ENCODE measurements around the gene ACADL. TPM values are rescaled to one million over a fixed set of nuclear protein-coding genes. Genes with fewer than 3 reads are reported as not detected.
"Not testable (repeated sequence)": the region's sequence is repeated elsewhere in the genome, so short reads cannot be mapped to it uniquely, and the experiment has no call there.

Gene ACADL
- polyA plus RNA-seq, 2 donors, result 0.56 to 0.57 TPM

DNA sequence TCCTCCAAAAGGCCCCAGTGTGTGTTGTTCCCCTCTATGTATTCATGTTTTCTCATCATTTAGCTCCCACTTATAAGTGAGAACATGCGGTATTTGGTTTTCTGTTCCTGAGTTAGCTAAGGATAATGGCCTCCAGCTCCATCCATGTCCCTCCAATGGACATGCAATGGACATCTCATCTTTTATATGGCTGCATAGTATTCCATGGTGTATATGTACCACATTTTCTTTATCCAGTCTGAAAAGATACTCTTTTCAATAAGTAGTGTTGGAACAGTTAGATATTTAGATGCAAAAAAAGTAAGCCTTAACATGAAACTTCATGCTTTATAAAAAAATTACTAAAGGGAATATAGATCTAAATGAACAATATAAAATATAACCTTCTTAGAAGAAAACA is 48.1 kb downstream of the ACADL start:
- WGBS, 2 donors, result 97 to 98% methylated on average over 1 of the region's 1 CpG
- not testable (repeated sequence) for H3K4me1 ChIP-seq (ENCODE audit: control insufficient read depth in 2 of 2, insufficient read depth in 2 of 2, low read length in 1 of 2); H3K9me3 ChIP-seq (ENCODE audit: control insufficient read depth in 2 of 2, insufficient read depth in 1 of 2, low read depth in 1 of 2, low read length in 1 of 2); H3K27me3 ChIP-seq (ENCODE audit: control insufficient read depth in 1 of 2, insufficient read depth in 2 of 2, low read length in 2 of 2); H3K36me3 ChIP-seq (ENCODE audit: control insufficient read depth in 2 of 2, insufficient read depth in 2 of 2, low read length in 1 of 2); H3K4me3 ChIP-seq (ENCODE audit: low read depth in 1 of 2, low read length in 2 of 2); H3K27ac ChIP-seq (ENCODE audit: low read depth in 2 of 2, low read length in 1 of 2)

DNA sequence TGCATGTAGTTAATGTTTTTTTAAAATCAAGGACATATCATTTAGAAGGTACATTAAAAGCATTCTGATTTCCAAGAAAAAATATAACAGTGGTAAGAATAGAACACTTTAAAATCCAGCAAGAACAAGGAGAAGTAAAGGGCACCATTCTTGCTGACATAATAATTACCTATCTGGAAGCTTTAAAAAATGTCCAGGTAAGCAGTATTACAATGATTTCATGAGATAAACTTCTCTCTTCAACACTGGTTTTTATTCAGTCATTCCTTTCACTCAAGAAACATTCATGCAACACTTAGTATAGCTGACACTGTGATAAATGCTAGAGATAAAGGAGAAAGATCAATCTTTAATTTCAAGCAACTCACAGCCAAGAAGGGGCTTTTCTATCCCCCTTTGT is 51.2 kb downstream of the ACADL start:
- H3K9me3 ChIP-seq (ENCODE audit: control insufficient read depth in 2 of 2, insufficient read depth in 1 of 2, low read depth in 1 of 2, low read length in 1 of 2), result no peaks in the 10 kb centered on the region
- H3K27ac ChIP-seq (ENCODE audit: low read depth in 2 of 2, low read length in 1 of 2), result no peak overlapping the region
- no peaks in the 10 kb centered on the region for H3K4me1 ChIP-seq (ENCODE audit: control insufficient read depth in 2 of 2, insufficient read depth in 2 of 2, low read length in 1 of 2)
- H3K27me3 ChIP-seq (ENCODE audit: control insufficient read depth in 1 of 2, insufficient read depth in 2 of 2, low read length in 2 of 2), result no peaks in the 10 kb centered on the region
- no peak overlapping the region for H3K4me3 ChIP-seq (ENCODE audit: low read depth in 1 of 2, low read length in 2 of 2)
- H3K36me3 ChIP-seq (ENCODE audit: control insufficient read depth in 2 of 2, insufficient read depth in 2 of 2, low read length in 1 of 2), result no peaks in the 10 kb centered on the region

DNA sequence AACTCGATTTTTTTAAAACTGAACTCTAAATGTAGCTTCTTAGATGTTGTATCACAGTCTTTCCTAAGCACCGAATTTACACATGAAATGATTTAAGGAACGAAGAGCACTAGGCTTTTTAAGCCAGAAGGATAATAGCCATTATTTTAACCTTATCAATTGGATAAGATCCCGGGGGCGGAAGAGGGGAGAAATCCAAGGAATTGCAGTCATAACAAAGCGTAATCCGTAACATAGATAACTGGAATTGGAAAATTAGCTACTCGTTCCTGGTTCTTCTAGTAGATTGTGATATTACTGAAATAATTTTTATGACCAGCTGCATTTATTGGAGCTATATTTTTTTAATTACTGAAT is 53.0 kb downstream of the ACADL start:
- H3K36me3 ChIP-seq (ENCODE audit: control insufficient read depth in 2 of 2, insufficient read depth in 2 of 2, low read length in 1 of 2), result no peaks in the 10 kb centered on the region
- H3K9me3 ChIP-seq (ENCODE audit: control insufficient read depth in 2 of 2, insufficient read depth in 1 of 2, low read depth in 1 of 2, low read length in 1 of 2), result no peaks in the 10 kb centered on the region
- peak overlapping the region; percentile 86 to 98 for H3K27ac ChIP-seq (ENCODE audit: low read depth in 2 of 2, low read length in 1 of 2)
- peak overlapping the region; percentile 52 to 64 for H3K4me3 ChIP-seq (ENCODE audit: low read depth in 1 of 2, low read length in 2 of 2)
- H3K4me1 ChIP-seq (ENCODE audit: control insufficient read depth in 2 of 2, insufficient read depth in 2 of 2, low read length in 1 of 2), result no peaks in the 10 kb centered on the region
- H3K27me3 ChIP-seq (ENCODE audit: control insufficient read depth in 1 of 2, insufficient read depth in 2 of 2, low read length in 2 of 2), result no peaks in the 10 kb centered on the region
- WGBS, 2 donors, result 9 to 12% methylated on average over 8 of the region's 8 CpGs

DNA sequence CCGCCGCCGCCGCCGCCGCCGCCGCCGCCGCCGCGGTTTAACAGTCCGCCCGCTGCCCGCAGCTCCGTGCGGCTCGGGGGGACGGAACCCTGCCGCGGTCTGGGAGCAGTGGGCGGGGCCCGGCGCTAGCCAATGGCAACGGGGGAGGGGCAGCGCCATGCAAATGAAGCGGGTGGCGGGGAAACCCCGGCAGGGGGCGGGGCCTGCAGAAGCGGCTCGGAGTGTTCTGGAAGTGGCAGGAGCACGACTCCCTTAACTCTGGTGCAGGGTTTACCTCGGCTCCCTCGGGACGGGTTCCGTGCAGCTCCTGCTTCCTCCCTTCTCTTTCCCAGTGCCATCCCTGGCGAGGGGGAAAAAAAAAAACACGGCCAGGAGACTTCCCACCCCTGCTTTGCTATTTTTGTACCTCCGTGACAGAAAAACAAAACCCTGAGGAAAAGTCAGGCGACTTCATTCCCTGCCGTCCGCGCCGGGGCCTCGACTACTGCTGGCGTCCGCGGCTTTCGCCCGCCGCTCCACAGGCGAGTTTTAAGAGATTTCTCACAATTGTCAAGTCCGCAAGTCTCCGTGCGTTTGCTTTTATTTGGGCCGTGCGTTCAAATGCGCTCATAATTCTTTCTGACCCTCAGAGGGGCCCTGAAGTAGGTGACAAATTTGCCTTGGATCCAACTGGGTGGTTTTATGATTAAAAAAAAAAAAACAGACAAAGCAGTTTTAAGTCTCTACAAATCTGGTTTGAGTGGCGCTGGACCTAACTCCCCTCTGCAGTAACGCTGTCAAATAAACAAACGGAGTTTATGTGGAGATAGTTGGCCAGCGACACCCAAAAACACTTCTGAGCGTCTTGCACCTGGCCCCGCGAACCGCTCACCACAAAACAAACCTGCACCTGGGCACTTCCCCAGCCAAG is 53.7 kb downstream of the ACADL start, which contains the start of gene KANSL1L:
KANSL1L (minus strand) TSS at position 101 of the 910 bp plus-strand sequence. CDS start 16,827 bp downstream, outside the sequence.
- 1% methylated on average over 46 to 67 of the region's 67 CpGs for WGBS, 2 donors
- Histone ChIP-seq H3K4me3 (ENCODE audit: low read depth in 1 of 2, low read length in 2 of 2) (peak within 1 kb of the TSS; percentile 64 to 96), H3K27ac (ENCODE audit: low read depth in 2 of 2, low read length in 1 of 2) (peak within 1 kb of the TSS; percentile 98 to 100), H3K27me3 (ENCODE audit: control insufficient read depth in 1 of 2, insufficient read depth in 2 of 2, low read length in 2 of 2) (no peaks in the 10 kb centered on the region), H3K9me3 (ENCODE audit: control insufficient read depth in 2 of 2, insufficient read depth in 1 of 2, low read depth in 1 of 2, low read length in 1 of 2) (no peaks in the 10 kb centered on the region), H3K4me1 (ENCODE audit: control insufficient read depth in 2 of 2, insufficient read depth in 2 of 2, low read length in 1 of 2) (no peaks in the 10 kb centered on the region), H3K36me3 (ENCODE audit: control insufficient read depth in 2 of 2, insufficient read depth in 2 of 2, low read length in 1 of 2) (no peaks in the 10 kb centered on the region)

DNA sequence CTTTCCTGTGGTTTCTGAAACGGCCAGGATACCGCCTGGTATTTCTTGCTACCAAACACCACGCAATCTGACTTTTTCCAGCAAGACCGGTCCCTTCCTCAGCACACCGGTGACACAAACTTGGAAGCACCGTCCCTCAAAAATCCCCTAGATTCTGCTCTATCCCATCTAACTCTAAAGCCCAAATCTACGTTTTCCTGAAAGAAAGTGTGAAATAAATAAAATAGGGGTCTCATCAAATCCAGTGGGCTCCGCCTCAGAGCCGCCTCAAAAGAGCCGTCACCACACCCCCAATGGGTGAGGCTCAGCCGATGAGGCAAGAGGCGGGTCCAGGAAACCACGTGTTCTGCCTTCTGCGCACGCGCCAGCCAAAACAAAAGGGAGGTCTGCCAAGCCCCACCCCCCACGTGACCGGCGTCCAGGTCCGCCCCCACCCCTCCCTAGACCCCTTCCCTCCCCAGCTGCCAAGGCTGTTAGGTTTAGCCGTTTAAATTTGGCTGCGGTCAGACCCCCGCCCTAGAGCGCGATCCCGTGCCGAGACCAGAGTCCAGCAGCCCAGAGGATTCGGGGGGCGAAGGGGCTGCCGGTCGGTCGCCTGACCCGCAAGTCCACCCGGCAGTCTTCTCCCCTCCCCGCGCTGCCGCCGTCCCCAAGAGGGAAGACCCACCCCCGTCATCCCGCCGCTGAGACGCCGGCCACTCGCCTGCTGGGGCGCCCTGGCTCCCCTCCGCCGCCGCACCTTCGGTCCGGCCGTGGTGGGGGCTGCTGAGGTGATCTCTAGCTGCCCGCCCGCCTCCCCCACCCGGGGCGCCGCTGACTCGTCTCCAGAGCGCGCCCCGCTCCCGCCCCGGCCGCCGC is 54.6 kb downstream of the ACADL start:
- Histone ChIP-seq H3K27me3 (ENCODE audit: control insufficient read depth in 1 of 2, insufficient read depth in 2 of 2, low read length in 2 of 2) (no peaks in the 10 kb centered on the region), H3K4me1 (ENCODE audit: control insufficient read depth in 2 of 2, insufficient read depth in 2 of 2, low read length in 1 of 2) (no peaks in the 10 kb centered on the region), H3K27ac (ENCODE audit: low read depth in 2 of 2, low read length in 1 of 2) (peak overlapping the region; percentile 98 to 100), H3K9me3 (ENCODE audit: control insufficient read depth in 2 of 2, insufficient read depth in 1 of 2, low read depth in 1 of 2, low read length in 1 of 2) (no peaks in the 10 kb centered on the region), H3K4me3 (ENCODE audit: low read depth in 1 of 2, low read length in 2 of 2) (peak overlapping the region; percentile 64 to 96), H3K36me3 (ENCODE audit: control insufficient read depth in 2 of 2, insufficient read depth in 2 of 2, low read length in 1 of 2) (no peaks in the 10 kb centered on the region)
- 1% methylated on average over 26 to 64 of the region's 64 CpGs for WGBS, 2 donors

DNA sequence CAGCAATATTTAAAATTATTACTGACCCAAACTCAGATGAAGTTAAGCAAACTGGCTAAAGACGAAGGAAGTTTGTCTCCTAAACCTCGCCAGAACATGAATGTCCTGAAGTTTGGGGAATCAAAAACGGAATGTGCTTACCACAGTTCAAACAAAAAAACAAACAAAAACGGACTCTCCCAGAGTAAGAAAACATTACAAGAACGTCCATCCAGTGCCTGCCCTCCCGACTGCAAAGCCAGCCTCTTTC is 55.1 kb downstream of the ACADL start:
- Histone ChIP-seq H3K27ac (ENCODE audit: low read depth in 2 of 2, low read length in 1 of 2) (peak overlapping the region; percentile 98 to 100), H3K4me3 (ENCODE audit: low read depth in 1 of 2, low read length in 2 of 2) (peak overlapping the region; percentile 64 to 96), H3K9me3 (ENCODE audit: control insufficient read depth in 2 of 2, insufficient read depth in 1 of 2, low read depth in 1 of 2, low read length in 1 of 2) (no peaks in the 10 kb centered on the region), H3K27me3 (ENCODE audit: control insufficient read depth in 1 of 2, insufficient read depth in 2 of 2, low read length in 2 of 2) (no peaks in the 10 kb centered on the region), H3K36me3 (ENCODE audit: control insufficient read depth in 2 of 2, insufficient read depth in 2 of 2, low read length in 1 of 2) (no peaks in the 10 kb centered on the region), H3K4me1 (ENCODE audit: control insufficient read depth in 2 of 2, insufficient read depth in 2 of 2, low read length in 1 of 2) (no peaks in the 10 kb centered on the region)
- 0% methylated on average over 6 of the region's 6 CpGs for WGBS, 2 donors

DNA sequence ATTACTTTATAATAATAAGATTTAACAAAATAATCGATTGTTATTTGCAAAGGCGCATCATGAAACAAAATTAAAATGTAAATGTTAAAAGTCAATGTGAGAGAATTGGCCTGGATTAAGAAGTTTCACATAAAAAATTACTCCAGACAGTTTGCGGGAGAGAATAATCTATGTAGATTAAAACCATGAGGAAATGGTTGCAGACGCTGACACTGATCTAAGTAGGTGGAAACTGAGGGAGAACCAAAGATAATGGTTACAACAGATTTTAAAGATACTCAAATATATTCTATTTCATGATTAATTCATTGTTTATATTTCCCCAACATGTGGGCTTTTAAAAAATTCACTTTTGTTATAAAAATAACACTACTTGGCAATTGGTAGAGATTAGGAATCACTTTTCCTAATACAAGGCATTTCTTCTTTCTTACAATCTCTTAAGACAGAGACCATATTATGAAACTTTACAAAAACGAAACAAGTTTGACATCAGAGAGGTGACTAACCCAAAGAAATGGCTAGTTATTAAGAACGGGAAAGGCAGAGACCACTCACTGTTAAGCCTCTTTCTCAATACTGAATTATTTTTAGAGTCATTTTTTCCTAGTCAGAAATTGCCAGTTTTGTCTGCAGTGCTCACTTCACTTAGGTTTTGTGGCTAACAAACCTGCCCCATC is 55.6 kb downstream of the ACADL start:
- Histone ChIP-seq H3K27ac (ENCODE audit: low read depth in 2 of 2, low read length in 1 of 2) (peak overlapping the region; percentile 98 to 100), H3K4me3 (ENCODE audit: low read depth in 1 of 2, low read length in 2 of 2) (peak overlapping the region; percentile 64 to 96), H3K36me3 (ENCODE audit: control insufficient read depth in 2 of 2, insufficient read depth in 2 of 2, low read length in 1 of 2) (no peaks in the 10 kb centered on the region), H3K9me3 (ENCODE audit: control insufficient read depth in 2 of 2, insufficient read depth in 1 of 2, low read depth in 1 of 2, low read length in 1 of 2) (no peaks in the 10 kb centered on the region), H3K4me1 (ENCODE audit: control insufficient read depth in 2 of 2, insufficient read depth in 2 of 2, low read length in 1 of 2) (no peaks in the 10 kb centered on the region), H3K27me3 (ENCODE audit: control insufficient read depth in 1 of 2, insufficient read depth in 2 of 2, low read length in 2 of 2) (no peaks in the 10 kb centered on the region)
- 17 to 19% methylated on average over 6 of the region's 6 CpGs for WGBS, 2 donors

DNA sequence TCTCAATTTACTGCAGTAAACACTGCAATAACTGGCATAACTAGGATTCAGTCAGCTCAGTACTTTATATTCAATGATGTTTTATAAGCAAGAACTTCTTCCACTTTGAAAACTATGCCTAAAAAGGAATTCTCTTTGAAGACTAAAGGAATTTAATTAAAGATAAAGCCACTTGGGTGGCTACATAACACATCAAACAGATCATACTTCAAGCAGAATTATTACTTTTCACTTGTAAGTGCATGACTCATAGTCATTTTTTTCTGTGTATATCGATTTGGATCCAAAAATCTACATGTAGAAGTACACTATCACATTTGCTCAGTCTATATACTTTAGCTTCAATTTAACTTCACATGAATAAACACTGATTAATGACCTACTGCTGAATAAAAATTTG is 58.0 kb downstream of the ACADL start:
- Histone ChIP-seq H3K4me3 (ENCODE audit: low read depth in 1 of 2, low read length in 2 of 2) (no peak overlapping the region), H3K9me3 (ENCODE audit: control insufficient read depth in 2 of 2, insufficient read depth in 1 of 2, low read depth in 1 of 2, low read length in 1 of 2) (no peaks in the 10 kb centered on the region), H3K27me3 (ENCODE audit: control insufficient read depth in 1 of 2, insufficient read depth in 2 of 2, low read length in 2 of 2) (no peaks in the 10 kb centered on the region), H3K4me1 (ENCODE audit: control insufficient read depth in 2 of 2, insufficient read depth in 2 of 2, low read length in 1 of 2) (no peaks in the 10 kb centered on the region), H3K27ac (ENCODE audit: low read depth in 2 of 2, low read length in 1 of 2) (no peak overlapping the region), H3K36me3 (ENCODE audit: control insufficient read depth in 2 of 2, insufficient read depth in 2 of 2, low read length in 1 of 2) (no peaks in the 10 kb centered on the region)
- WGBS, 2 donors, result 13 to 21% methylated on average over 1 of the region's 1 CpG

DNA sequence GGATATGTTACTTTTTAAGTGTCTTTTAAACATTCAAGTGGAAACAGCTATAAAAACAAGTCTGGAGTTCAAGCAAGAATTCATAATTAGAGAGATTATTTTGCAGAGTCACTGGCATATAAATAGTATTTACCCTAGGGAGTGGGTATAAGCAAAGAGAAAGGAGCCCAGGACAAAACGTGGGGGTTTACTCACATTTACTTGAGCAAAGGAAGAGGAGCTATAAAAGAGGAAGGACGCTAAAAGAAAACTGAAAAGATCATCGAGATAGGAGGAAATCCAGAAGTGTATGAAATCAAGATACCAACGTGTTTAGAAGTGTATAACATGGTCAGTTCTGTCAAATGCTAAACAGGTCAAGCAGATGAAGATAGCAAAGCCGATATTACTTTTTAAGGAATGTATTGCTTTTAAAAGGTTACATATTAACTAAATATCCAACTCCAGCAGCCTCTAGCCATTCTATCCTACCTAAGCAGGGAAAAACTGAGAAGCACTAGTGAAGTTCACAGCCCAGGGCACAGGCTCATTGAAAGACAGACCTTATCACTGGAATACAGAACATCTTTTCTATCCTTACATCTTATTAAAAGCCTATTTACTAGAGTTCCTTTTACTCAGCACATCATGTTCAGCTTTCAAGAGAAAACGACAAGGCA is 62.7 kb downstream of the ACADL start:
- H3K4me1 ChIP-seq (ENCODE audit: control insufficient read depth in 2 of 2, insufficient read depth in 2 of 2, low read length in 1 of 2), result peaks cover 0 to 3% of the 10 kb centered on the region in 2 donors
- no peak overlapping the region for H3K27ac ChIP-seq (ENCODE audit: low read depth in 2 of 2, low read length in 1 of 2)
- H3K36me3 ChIP-seq (ENCODE audit: control insufficient read depth in 2 of 2, insufficient read depth in 2 of 2, low read length in 1 of 2), result no peaks in the 10 kb centered on the region
- no peak overlapping the region for H3K4me3 ChIP-seq (ENCODE audit: low read depth in 1 of 2, low read length in 2 of 2)
- no peaks in the 10 kb centered on the region for H3K27me3 ChIP-seq (ENCODE audit: control insufficient read depth in 1 of 2, insufficient read depth in 2 of 2, low read length in 2 of 2)
- H3K9me3 ChIP-seq (ENCODE audit: control insufficient read depth in 2 of 2, insufficient read depth in 1 of 2, low read depth in 1 of 2, low read length in 1 of 2), result no peaks in the 10 kb centered on the region
- WGBS, 2 donors, result 46 to 58% methylated on average over 6 of the region's 6 CpGs

Data from esophagus (tissue), 2 donors.